DOHH2 (cell line): ENCODE data around the gene HTR2B.

Experiments used
- H3F3A ChIP-seq: fragments of 200-600 bp; sonication (generic), shearing (Covaris generic); 2 replicates; pipeline ENCODE4 v1.6.0; 2016; ENCODE audit warnings: antibody characterized with exemption, mild to moderate bottlenecking; ENCODE audit not compliant: control insufficient read depth, insufficient read depth
- H3K27ac ChIP-seq: fragments of 200-600 bp; sonication (generic); 2 replicates; pipeline ENCODE4 v1.5.1; 2014; ENCODE audit warnings: low read depth, mild to moderate bottlenecking, low read length, moderate library complexity
- H3K27me3 ChIP-seq: fragments of 200-600 bp; sonication (generic); 2 replicates; pipeline ENCODE4 v1.6.1; 2014; ENCODE audit warnings: mild to moderate bottlenecking, low read length, mixed read lengths; ENCODE audit not compliant: control insufficient read depth
- H3K36me3 ChIP-seq: fragments of 200-600 bp; sonication (generic); 2 replicates; pipeline ENCODE4 v1.6.1; 2014; ENCODE audit warnings: mild to moderate bottlenecking, low read length, moderate library complexity, mixed read lengths; ENCODE audit not compliant: control insufficient read depth
- H3K4me1 ChIP-seq: fragments of 200-600 bp; sonication (generic); 2 replicates; pipeline ENCODE4 v1.6.1; 2014; ENCODE audit warnings: mild to moderate bottlenecking, low read length, mixed read lengths; ENCODE audit not compliant: control insufficient read depth
- H3K4me2 ChIP-seq: fragments of 200-600 bp; sonication (generic); 2 replicates; pipeline ENCODE4 v1.6.0; 2014; ENCODE audit warnings: mild to moderate bottlenecking, low read length, moderate library complexity
- H3K4me3 ChIP-seq: fragments of 200-600 bp; sonication (generic); 2 replicates; pipeline ENCODE4 v1.5.1; 2014; ENCODE audit warnings: mild to moderate bottlenecking, low read length, mixed read lengths
- H3K79me2 ChIP-seq: fragments of 200-600 bp; sonication (generic); 2 replicates; pipeline ENCODE4 v1.6.1; 2014; ENCODE audit warnings: mild to moderate bottlenecking, low read length, mixed read lengths; ENCODE audit not compliant: control insufficient read depth
- H3K9me2 ChIP-seq: fragments of 200-600 bp; sonication (generic); replicated peaks from 2 replicates; pipeline ENCODE4 v1.6.1; 2014; ENCODE audit warnings: mild to moderate bottlenecking, low read length, mixed read lengths; ENCODE audit not compliant: control insufficient read depth
- H3K9me3 ChIP-seq: fragments of 200-600 bp; sonication (generic); 2 replicates; pipeline ENCODE4 v1.6.1; 2014; ENCODE audit warnings: antibody characterized with exemption, low read length, mixed read lengths; ENCODE audit not compliant: control insufficient read depth, insufficient read depth
- H4K20me1 ChIP-seq: fragments of 200-600 bp; sonication (generic); 2 replicates; pipeline ENCODE4 v1.6.0; 2014; ENCODE audit warnings: low read depth, mild to moderate bottlenecking, antibody characterized with exemption, low read length, moderate library complexity; ENCODE audit not compliant: control insufficient read depth, insufficient read depth
- EZH2phosphoT487 ChIP-seq: fragments of 200-600 bp; sonication (generic); IDR thresholded peaks from 2 replicates; pipeline ENCODE4 v1.6.1; 2017; ENCODE audit warnings: borderline replicate concordance, mild to moderate bottlenecking, antibody characterized with exemption, low read length, moderate library complexity, mixed read lengths
- TF ChIP-seq, protein P1 (sequence below): fragments of 200-600 bp; sonication (generic); IDR thresholded peaks from one replicate; pipeline ENCODE4 v1.5.1; 2014; ENCODE audit warnings: antibody characterized with exemption, mild to moderate bottlenecking, low read depth, low read length; ENCODE audit not compliant: poor library complexity, severe bottlenecking

The HTR2B gene

GRCh38 chr2:231161877-231162329, 37.1 kb upstream of the HTR2B start:
- no peak overlapping the region for H3K4me2 ChIP-seq
- H3K27me3 ChIP-seq, result no peaks in the 10 kb centered on the region
- no peaks in the 10 kb centered on the region for H4K20me1 ChIP-seq
- H3K9me3 ChIP-seq, result no peaks in the 10 kb centered on the region
- no peaks in the 10 kb centered on the region for H3K79me2 ChIP-seq
- H3K4me3 ChIP-seq, result no peak overlapping the region
- no peaks in the 10 kb centered on the region for H3F3A ChIP-seq
- H3K4me1 ChIP-seq, result peaks cover 5% of the 10 kb centered on the region
- H3K27ac ChIP-seq, result no peak overlapping the region
- peaks cover 61% of the 10 kb centered on the region for H3K36me3 ChIP-seq
- no peaks in the 10 kb centered on the region for H3K9me2 ChIP-seq
- no peak for TF ChIP-seq EZH2phosphoT487
- TF ChIP-seq, protein P1, sequence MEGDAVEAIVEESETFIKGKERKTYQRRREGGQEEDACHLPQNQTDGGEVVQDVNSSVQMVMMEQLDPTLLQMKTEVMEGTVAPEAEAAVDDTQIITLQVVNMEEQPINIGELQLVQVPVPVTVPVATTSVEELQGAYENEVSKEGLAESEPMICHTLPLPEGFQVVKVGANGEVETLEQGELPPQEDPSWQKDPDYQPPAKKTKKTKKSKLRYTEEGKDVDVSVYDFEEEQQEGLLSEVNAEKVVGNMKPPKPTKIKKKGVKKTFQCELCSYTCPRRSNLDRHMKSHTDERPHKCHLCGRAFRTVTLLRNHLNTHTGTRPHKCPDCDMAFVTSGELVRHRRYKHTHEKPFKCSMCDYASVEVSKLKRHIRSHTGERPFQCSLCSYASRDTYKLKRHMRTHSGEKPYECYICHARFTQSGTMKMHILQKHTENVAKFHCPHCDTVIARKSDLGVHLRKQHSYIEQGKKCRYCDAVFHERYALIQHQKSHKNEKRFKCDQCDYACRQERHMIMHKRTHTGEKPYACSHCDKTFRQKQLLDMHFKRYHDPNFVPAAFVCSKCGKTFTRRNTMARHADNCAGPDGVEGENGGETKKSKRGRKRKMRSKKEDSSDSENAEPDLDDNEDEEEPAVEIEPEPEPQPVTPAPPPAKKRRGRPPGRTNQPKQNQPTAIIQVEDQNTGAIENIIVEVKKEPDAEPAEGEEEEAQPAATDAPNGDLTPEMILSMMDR, result no peak

DNA sequence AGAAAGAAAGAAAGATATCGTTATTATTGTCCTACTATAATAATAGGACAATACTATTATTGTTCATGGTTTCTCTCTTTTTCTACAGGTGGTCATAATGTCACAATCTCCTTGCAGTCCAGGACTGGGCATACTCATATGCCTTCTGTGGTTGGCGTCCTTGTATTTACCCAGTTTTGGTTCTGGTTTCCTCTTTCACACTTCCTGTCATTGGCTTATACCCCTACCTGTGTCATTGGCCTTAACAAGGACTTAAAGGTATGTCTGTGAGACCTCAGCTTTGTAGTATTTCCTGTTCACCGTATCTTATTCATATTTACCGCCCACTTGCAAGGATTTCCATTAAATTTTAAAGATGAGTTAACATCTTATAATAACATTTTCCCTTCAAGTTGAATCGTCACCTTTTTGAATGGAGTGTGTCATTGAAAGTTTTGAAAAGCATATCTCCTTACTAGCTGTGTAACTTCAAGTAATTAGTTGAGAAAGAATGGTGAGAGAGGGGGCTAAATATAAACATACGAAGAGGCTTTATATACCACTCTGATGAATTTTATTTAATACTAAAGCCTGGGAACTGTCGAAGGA, 36.5 kb upstream of the HTR2B start:
- Histone ChIP-seq H3K4me1 (no peaks in the 10 kb centered on the region), H4K20me1 (no peaks in the 10 kb centered on the region), H3K9me2 (no peaks in the 10 kb centered on the region), H3K36me3 (peaks cover 55% of the 10 kb centered on the region), H3K79me2 (no peaks in the 10 kb centered on the region), H3K27ac (no peak overlapping the region), H3K4me2 (no peak overlapping the region), H3K4me3 (no peak overlapping the region), H3K9me3 (no peaks in the 10 kb centered on the region), H3F3A (no peaks in the 10 kb centered on the region), H3K27me3 (no peaks in the 10 kb centered on the region)
- TF ChIP-seq EZH2phosphoT487, result no peak
- TF ChIP-seq, protein P1, result no peak

DNA sequence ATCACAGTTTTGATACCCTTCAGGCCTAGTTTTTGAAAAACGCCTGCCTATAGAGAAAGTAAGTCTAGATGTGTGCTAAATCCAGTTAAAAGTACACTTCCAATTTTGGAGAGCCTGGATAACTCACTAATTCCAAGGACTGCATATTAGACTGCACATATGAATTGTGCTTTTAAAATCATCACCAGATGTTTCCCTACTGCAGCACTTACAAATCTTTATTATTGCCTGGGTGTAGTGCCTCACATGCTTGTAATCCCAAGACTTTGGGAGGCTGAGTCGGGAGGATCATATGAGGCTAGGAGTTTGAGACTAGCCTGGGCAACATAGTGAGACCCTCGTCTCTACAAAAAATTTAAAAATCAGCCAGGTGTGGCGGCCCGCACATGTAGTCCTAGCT, 35.9 kb upstream of the HTR2B start:
- no peaks in the 10 kb centered on the region for H3K4me1 ChIP-seq

More for the DNA sequence above, 35.9 kb upstream of the HTR2B start:
- Histone ChIP-seq H3K4me2 (no peak overlapping the region), H3K9me2 (no peaks in the 10 kb centered on the region), H3K79me2 (no peaks in the 10 kb centered on the region), H4K20me1 (no peaks in the 10 kb centered on the region), H3K36me3 (peaks cover 52% of the 10 kb centered on the region), H3F3A (no peaks in the 10 kb centered on the region), H3K27me3 (no peaks in the 10 kb centered on the region), H3K4me3 (no peak overlapping the region), H3K9me3 (no peaks in the 10 kb centered on the region), H3K27ac (no peak overlapping the region)
- TF ChIP-seq, protein P1, result no peak
- no peak for TF ChIP-seq EZH2phosphoT487
